Neural progenitor cell (in vitro differentiated cells): ENCODE results near the gene MFRP. TPM values are rescaled to one million over a fixed set of nuclear protein-coding genes. Genes with fewer than 3 reads are reported as not detected.

Experiments used
- DNase-seq: peaks from one replicate; pipeline ENCODE4 v3.0.0-alpha.2; 2016; ENCODE audit warnings: low spot score
- H2AFZ ChIP-seq: fragments of 200-600 bp; sonication (generic); replicated peaks from 2 replicates; pipeline ENCODE4 v1.6.1; 2016; ENCODE audit warnings: antibody characterized with exemption
- H3F3A ChIP-seq: fragments of 200-600 bp; sonication (generic); 2 replicates; pipeline ENCODE4 v1.6.1; 2016; ENCODE audit warnings: antibody characterized with exemption, low read depth
- H3K27ac ChIP-seq: fragments of 200-600 bp; sonication (generic); 2 replicates; pipeline ENCODE4 v1.5.1; 2016; ENCODE audit warnings: mild to moderate bottlenecking
- H3K27me3 ChIP-seq: fragments of 200-600 bp; sonication (generic); 2 replicates; pipeline ENCODE4 v1.6.1; 2016; ENCODE audit warnings: mild to moderate bottlenecking, moderate library complexity
- H3K36me3 ChIP-seq: fragments of 200-600 bp; sonication (generic); 2 replicates; pipeline ENCODE4 v1.5.1; 2016
- H3K4me1 ChIP-seq: fragments of 200-600 bp; sonication (generic); 2 replicates; pipeline ENCODE4 v1.6.1; 2016; ENCODE audit warnings: mixed run types
- H3K4me2 ChIP-seq: fragments of 200-600 bp; sonication (generic); 2 replicates; pipeline ENCODE4 v1.6.1; 2016
- H3K4me3 ChIP-seq: fragments of 200-600 bp; sonication (generic); 2 replicates; pipeline ENCODE4 v1.5.1; 2016
- H3K79me2 ChIP-seq: fragments of 200-600 bp; sonication (generic); 2 replicates; pipeline ENCODE4 v1.6.1; 2016; ENCODE audit warnings: low read depth
- H3K9ac ChIP-seq: fragments of 200-600 bp; sonication (generic); 2 replicates; pipeline ENCODE4 v1.6.1; 2016
- H3K9me3 ChIP-seq: fragments of 200-600 bp; sonication (generic); 2 replicates; pipeline ENCODE4 v1.5.1; 2016; ENCODE audit warnings: low read depth
- H4K20me1 ChIP-seq: fragments of 200-600 bp; sonication (generic); 2 replicates; pipeline ENCODE4 v1.6.1; 2016; ENCODE audit warnings: low read depth
- H3K27ac Mint-ChIP-seq: 3 replicates; pipeline ENCODE4 v1.8.0; 2021; ENCODE audit warnings: mixed read lengths
- H3K27me3 Mint-ChIP-seq: 2 replicates; pipeline ENCODE4 v1.8.0; 2022; ENCODE audit warnings: low read depth, mild to moderate bottlenecking, inconsistent platforms, moderate library complexity, mixed read lengths; ENCODE audit not compliant: insufficient read depth
- H3K36me3 Mint-ChIP-seq: 3 replicates; pipeline ENCODE4 v1.8.0; 2021; ENCODE audit warnings: mixed read lengths
- H3K4me1 Mint-ChIP-seq: 3 replicates; pipeline ENCODE4 v1.8.0; 2021; ENCODE audit warnings: mixed read lengths
- H3K4me3 Mint-ChIP-seq: 3 replicates; pipeline ENCODE4 v1.8.0; 2021; ENCODE audit warnings: mild to moderate bottlenecking, moderate library complexity, mixed read lengths
- H3K9me3 Mint-ChIP-seq: 3 replicates; pipeline ENCODE4 v1.8.0; 2020; ENCODE audit warnings: mixed read lengths
- EZH2 ChIP-seq: fragments of 200-600 bp; sonication (generic); IDR thresholded peaks from 2 replicates; pipeline ENCODE4 v1.6.1; 2017; ENCODE audit warnings: antibody characterized with exemption, mild to moderate bottlenecking, moderate library complexity
- EZH2phosphoT487 ChIP-seq: fragments of 200-600 bp; sonication (generic); IDR thresholded peaks from 2 replicates; pipeline ENCODE4 v1.6.1; 2017; ENCODE audit warnings: antibody characterized with exemption
- total RNA-seq: library from RNA; depleted of rRNA; stranded (reverse); fragments of >200 nt; gene quantifications from 2 replicates; pipeline ENCODE4 v1.2.3, GENCODE V29; 2015; ENCODE audit warnings: low replicate concordance
- TF ChIP-seq, protein P1 (sequence below): fragments of 200-600 bp; sonication (generic); IDR thresholded peaks from 2 replicates; pipeline ENCODE4 v1.5.1; 2017; ENCODE audit warnings: antibody characterized with exemption, mild to moderate bottlenecking

Gene MFRP
- total RNA-seq, 1 donor from 2014 or later: not detected

DNA sequence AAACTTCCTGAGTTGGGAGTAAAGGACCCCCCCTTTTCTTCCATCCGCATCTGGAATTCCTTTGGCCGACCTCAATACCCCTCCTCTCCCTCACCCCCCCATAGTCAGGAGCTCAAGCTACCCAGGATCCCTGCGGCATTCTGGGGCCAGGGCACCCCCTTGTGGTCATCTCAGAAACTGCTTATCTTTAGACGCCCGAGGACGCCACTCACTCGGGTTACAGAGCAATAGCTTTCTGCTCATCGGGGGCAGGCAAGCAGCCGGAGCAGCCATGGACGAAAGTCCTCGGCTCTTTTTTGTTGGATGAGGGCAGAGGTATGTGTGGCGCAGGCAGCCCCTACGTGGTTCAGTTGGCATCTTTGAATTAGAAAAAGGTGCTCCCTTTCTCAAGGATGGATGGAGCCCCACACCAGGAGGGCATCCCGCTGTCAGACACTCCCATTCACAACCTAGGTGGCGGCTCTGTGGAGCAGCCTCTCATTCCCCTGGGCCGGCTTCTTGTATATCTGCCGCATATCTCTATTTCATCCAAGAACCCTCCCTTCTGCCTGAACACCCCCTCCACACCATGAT lies 8.1 kb downstream of the MFRP start:
- Mint-ChIP-seq H3K4me3 (peak overlapping the region; percentile 100), H3K4me1 (peaks cover 64% of the 10 kb centered on the region), H3K36me3 (peaks cover 5% of the 10 kb centered on the region), H3K9me3 (no peaks in the 10 kb centered on the region), H3K27me3 (peaks cover 18% of the 10 kb centered on the region), H3K27ac (no peak overlapping the region)
- H3K9me3 ChIP-seq: no peaks in the 10 kb centered on the region
- peaks cover 17% of the 10 kb centered on the region for H4K20me1 ChIP-seq
- H3K27ac ChIP-seq: peak overlapping the region; percentile 81
- H3K4me3 ChIP-seq: peak overlapping the region; percentile 77
- TF ChIP-seq, protein P1, sequence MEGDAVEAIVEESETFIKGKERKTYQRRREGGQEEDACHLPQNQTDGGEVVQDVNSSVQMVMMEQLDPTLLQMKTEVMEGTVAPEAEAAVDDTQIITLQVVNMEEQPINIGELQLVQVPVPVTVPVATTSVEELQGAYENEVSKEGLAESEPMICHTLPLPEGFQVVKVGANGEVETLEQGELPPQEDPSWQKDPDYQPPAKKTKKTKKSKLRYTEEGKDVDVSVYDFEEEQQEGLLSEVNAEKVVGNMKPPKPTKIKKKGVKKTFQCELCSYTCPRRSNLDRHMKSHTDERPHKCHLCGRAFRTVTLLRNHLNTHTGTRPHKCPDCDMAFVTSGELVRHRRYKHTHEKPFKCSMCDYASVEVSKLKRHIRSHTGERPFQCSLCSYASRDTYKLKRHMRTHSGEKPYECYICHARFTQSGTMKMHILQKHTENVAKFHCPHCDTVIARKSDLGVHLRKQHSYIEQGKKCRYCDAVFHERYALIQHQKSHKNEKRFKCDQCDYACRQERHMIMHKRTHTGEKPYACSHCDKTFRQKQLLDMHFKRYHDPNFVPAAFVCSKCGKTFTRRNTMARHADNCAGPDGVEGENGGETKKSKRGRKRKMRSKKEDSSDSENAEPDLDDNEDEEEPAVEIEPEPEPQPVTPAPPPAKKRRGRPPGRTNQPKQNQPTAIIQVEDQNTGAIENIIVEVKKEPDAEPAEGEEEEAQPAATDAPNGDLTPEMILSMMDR: peak; percentile 89
- no peak for TF ChIP-seq EZH2phosphoT487
- H3K27me3 ChIP-seq: peaks cover 45% of the 10 kb centered on the region
- H3K4me1 ChIP-seq: peaks cover 57% of the 10 kb centered on the region
- peaks cover 35% of the 10 kb centered on the region for H3K79me2 ChIP-seq
- H3F3A ChIP-seq: peaks cover 48% of the 10 kb centered on the region
- peak; percentile 91 for DNase-seq
- H2AFZ ChIP-seq: no peak overlapping the region
- H3K4me2 ChIP-seq: peak overlapping the region; percentile 99
- no peak overlapping the region for H3K9ac ChIP-seq
- H3K36me3 ChIP-seq: no peaks in the 10 kb centered on the region

DNA sequence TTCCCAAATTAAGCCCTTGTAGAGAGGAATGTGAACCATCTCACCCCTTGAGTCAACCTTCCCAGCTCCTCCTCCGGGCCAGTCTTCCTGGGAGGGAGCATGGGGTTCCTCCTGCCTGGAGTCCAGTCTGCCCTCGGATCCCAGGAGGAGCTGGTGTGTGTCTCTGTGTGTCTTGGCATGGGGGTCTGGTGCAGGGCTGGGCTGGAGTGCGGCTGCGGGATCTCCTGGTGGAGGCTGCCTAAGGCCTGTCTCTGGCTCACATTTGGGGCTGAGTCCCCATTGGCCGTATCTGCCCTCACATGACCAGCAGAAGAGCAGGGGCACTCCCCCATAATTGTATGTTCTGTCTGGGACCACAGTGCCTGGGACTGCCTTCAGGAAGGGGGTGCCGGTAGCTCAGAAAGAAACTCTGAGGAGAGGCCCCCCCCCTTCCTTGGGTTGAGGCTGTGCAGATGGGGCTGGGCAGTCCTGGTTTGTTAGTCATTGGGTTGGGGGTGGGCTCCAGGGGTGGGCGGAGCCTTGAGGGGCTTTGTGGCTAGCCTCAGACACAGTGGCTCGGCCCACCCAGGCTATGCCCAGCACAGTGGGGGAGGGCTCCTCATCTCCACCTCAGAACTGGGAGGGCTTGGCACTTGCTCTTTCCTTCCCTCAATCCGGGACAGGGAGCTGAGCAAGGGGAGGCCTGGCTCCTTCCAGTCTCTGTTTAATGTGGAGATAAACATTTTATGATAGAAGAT lies 8.8 kb downstream of the MFRP start:
- H4K20me1 ChIP-seq: peaks cover 17% of the 10 kb centered on the region
- H3K9ac ChIP-seq: no peak overlapping the region
- H3K4me2 ChIP-seq: peak overlapping the region; percentile 99
- Mint-ChIP-seq H3K27me3 (peaks cover 18% of the 10 kb centered on the region), H3K4me3 (peak overlapping the region; percentile 100), H3K4me1 (peaks cover 71% of the 10 kb centered on the region), H3K36me3 (peaks cover 5% of the 10 kb centered on the region), H3K9me3 (no peaks in the 10 kb centered on the region), H3K27ac (peak overlapping the region; percentile 37)
- no peaks in the 10 kb centered on the region for H3K36me3 ChIP-seq
- peak overlapping the region; percentile 77 for H3K4me3 ChIP-seq
- peak; percentile 92 for DNase-seq
- peaks cover 54% of the 10 kb centered on the region for H3F3A ChIP-seq
- H2AFZ ChIP-seq: no peak overlapping the region
- H3K9me3 ChIP-seq: no peaks in the 10 kb centered on the region
- no peak for TF ChIP-seq EZH2
- TF ChIP-seq, protein P1: no peak
- no peak for TF ChIP-seq EZH2phosphoT487
- peaks cover 63% of the 10 kb centered on the region for H3K4me1 ChIP-seq
- peak overlapping the region; percentile 81 for H3K27ac ChIP-seq
- H3K27me3 ChIP-seq: peaks cover 42% of the 10 kb centered on the region
- peaks cover 35% of the 10 kb centered on the region for H3K79me2 ChIP-seq

DNA sequence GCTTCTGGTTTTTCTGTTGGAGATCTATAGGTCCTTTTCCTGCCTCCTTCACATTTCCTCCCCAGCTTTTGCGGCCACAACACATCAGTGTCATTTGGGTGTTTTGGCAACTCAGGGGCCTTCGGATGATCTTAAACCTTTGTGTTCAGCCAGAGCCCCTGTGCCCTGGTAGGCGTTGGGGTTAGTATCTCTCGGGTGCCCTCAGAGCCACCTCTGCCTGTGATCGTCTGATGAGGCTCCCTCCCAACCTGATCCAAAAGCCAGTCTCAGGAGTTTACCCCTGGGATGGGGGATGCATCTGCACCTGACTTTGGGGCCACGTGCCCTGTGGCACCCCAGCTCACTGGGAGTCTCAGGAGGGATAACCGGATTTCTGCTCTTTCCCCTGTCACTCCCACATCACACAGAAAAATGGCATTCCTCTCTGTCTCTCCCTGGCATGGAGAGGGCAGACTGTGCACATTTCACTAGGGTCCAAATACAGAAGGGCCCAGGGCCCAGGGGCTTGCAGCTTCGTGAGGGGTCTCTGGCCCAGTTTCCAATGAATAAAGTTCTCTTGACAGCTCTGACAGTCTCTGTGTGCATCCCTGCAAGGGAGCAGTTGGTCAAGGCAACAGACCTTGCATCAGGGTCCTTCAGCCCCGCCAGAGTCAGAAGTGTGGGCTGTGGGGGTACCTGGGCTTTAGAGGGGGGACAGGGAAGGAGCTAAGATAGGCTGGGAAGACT lies 9.6 kb downstream of the MFRP start:
- DNase-seq: no peak
- peaks cover 70% of the 10 kb centered on the region for H3K4me1 ChIP-seq
- Mint-ChIP-seq H3K4me3 (peak overlapping the region; percentile 100), H3K4me1 (peaks cover 76% of the 10 kb centered on the region), H3K27me3 (peaks cover 17% of the 10 kb centered on the region), H3K9me3 (no peaks in the 10 kb centered on the region), H3K27ac (no peak overlapping the region), H3K36me3 (peaks cover 5% of the 10 kb centered on the region)
- no peak overlapping the region for H2AFZ ChIP-seq
- H3K9me3 ChIP-seq: no peaks in the 10 kb centered on the region
- peak overlapping the region; percentile 81 for H3K27ac ChIP-seq
- H3K79me2 ChIP-seq: peaks cover 35% of the 10 kb centered on the region
- TF ChIP-seq, protein P1: no peak
- TF ChIP-seq EZH2phosphoT487 (no peak), EZH2 (no peak)
- H3F3A ChIP-seq: peaks cover 63% of the 10 kb centered on the region
- no peaks in the 10 kb centered on the region for H3K36me3 ChIP-seq
- H3K27me3 ChIP-seq: peaks cover 33% of the 10 kb centered on the region
- H4K20me1 ChIP-seq: peaks cover 17% of the 10 kb centered on the region
- H3K9ac ChIP-seq: no peak overlapping the region
- peak overlapping the region; percentile 77 for H3K4me3 ChIP-seq
- peak overlapping the region; percentile 99 for H3K4me2 ChIP-seq
